ENCODE data around the gene RSF1.

GRCh38 chr11:77724636-77725035, 95.9 kb downstream of the RSF1 start:
- TF ChIP-seq CTCF (IDR thresholded peaks at IDR 0.05) (no peak), POLR2A (IDR thresholded peaks at IDR 0.05) (no peak), EP300 (IDR thresholded peaks at IDR 0.05) (no peak)
